GM12864 (cell line): ENCODE results near the gene LAMA4.

Experiments
- DNase-seq: peaks from one replicate; pipeline ENCODE4 v3.0.0-alpha.2; 2011; ENCODE audit warnings: low read depth
- H3K4me3 ChIP-seq: 2 replicates; pipeline ENCODE4 v1.5.1; 2011; ENCODE audit warnings: mild to moderate bottlenecking, low read depth, low read length, control low read depth
- TF ChIP-seq, protein P1 (sequence below): IDR thresholded peaks from 2 replicates; pipeline ENCODE4 v1.5.1; 2011; ENCODE audit warnings: low read depth, mild to moderate bottlenecking, moderate library complexity, low read length, control low read depth, inconsistent platforms; ENCODE audit errors: missing control alignments

Gene LAMA4

DNA sequence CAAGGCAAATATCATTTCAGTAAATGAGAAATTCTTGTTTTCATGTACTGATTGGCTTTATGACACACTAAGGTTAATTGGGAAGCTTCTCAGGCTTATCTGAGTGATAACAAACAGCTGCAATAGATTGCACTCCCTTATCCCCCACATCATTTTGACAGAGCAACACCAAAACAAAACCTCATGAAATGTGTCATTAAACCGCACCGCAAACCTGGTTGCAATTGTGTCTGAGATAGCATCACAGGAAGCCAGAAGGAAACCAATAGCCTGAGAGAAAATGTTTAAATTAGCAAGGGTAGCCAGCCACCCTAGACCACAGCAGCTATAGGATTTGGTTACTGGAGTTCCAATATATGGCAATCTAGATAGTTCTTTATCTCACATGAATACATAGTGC, 31.6 kb upstream of the LAMA4 start:
- no peak overlapping the region for H3K4me3 ChIP-seq
- DNase-seq: no peak
- TF ChIP-seq, protein P1, sequence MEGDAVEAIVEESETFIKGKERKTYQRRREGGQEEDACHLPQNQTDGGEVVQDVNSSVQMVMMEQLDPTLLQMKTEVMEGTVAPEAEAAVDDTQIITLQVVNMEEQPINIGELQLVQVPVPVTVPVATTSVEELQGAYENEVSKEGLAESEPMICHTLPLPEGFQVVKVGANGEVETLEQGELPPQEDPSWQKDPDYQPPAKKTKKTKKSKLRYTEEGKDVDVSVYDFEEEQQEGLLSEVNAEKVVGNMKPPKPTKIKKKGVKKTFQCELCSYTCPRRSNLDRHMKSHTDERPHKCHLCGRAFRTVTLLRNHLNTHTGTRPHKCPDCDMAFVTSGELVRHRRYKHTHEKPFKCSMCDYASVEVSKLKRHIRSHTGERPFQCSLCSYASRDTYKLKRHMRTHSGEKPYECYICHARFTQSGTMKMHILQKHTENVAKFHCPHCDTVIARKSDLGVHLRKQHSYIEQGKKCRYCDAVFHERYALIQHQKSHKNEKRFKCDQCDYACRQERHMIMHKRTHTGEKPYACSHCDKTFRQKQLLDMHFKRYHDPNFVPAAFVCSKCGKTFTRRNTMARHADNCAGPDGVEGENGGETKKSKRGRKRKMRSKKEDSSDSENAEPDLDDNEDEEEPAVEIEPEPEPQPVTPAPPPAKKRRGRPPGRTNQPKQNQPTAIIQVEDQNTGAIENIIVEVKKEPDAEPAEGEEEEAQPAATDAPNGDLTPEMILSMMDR: no peak

DNA sequence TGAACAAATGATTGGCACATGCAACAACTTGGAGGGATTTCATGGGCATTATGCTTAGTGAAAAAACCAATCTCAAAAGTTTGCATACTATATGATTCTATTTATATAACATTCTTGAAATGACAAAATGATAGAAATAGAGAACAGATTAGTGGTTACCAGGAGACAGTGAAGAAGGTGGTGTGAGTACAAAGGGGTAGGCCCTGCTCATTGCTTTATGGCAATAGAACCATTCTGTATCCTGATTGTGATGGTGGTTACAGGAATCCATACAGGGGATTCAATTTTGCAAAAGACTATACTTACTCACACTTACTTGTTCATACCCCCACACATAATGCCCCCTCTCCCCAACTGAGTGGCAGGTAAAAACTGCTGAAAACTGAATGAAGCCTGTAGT, 30.2 kb upstream of the LAMA4 start:
- DNase-seq: no peak
- TF ChIP-seq, protein P1: no peak

DNA sequence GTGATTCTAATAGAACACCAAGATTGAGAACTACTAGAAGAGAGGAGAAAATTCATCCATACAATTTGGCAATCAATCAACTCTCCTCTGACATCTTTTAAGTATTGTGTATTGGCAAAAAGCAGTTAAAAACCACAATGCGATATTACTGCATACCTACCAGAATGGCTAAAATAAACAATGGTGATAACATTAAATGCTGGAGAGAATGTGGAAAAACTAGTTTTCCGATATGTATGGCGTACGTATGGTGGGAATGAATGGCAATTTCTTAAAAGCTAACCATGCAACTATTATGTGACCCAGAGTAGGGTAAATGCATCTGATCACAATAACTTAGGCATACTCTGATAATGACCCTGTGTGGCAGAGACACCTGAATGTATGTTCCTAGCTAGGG, 29.3 kb upstream of the LAMA4 start:
- H3K4me3 ChIP-seq: no peak overlapping the region
- no peak for DNase-seq
- TF ChIP-seq, protein P1: no peak

More for the DNA sequence above, 30.2 kb upstream of the LAMA4 start:
- no peak overlapping the region for H3K4me3 ChIP-seq

DNA sequence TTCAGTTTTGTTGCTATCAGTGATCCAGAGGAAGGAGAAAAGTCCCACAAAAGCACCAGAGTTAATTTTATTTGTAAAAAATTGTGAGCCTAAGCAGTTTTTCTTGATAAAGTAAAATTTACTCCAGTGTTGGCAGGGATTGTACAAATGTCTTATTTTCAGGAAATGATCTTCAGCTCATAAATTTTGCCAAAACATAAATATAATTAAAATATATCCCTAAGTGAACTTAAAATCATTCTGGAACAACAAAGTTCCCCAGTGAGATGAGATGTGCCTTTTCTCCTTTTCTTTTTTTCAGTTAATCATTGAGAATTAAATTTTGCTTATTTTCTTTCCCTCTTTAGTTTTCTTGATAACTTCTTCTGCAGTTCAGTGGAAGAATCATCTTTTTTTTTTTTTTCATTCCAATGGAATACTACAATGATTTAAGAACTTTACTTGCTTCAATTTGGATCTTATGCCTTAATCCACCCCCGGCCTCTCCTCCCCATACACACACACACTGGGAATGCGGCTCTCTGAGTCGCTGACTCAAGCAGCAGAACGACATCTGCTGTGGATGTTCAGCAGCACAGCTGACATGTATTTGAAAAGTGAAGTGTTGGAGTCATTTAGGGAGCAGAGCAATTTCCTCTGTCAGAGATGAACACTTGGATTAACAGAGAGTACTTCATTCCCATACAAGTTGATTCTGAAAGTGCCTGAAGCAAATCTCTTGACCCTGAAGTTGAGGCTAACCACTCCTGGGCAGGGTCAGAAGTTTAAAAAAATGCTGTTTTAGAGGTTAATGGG, 27.7 kb upstream of the LAMA4 start:
- TF ChIP-seq, protein P1: no peak

DNA sequence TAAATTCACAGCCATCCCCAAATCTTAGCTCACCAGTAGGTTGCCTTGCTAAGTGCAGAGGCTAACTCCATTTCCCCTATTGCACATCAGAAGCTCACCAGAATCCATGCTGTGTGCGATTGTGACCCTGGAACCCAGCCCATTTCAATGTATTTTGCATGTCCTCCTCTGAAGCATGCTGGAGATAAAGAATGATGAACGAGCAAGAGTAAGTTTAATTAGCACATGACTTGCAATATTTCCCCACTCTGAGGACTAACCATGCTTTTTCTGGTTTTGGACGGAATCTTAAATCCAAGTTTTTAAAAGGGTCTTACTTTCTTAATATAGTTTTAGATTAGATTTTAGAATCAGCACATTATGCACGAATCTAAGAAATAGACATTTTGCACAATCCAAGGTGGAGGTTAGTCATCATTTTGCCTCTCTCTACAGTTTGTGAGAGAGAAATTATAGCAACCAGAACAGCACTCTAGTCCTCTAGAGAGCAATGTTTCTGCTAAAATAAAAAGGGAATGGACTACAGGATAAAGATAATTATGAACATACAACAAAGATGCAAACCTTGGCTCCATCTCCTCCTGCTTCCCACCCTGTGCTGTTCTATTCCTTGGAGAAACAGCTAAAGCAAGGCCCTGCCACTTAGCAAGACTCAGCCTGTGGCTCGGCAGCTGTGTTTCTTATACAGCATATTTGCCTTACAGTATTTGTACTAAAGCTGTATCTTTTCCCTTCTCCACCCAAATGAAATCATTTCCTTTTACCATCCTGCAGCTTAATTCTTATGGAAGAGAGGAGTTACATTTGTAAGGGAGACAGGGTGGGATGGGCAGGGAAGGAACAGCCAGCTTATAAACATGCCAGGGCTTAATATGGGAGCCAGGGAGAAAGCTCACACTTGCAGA, 24.9 kb upstream of the LAMA4 start:
- no peak for DNase-seq
- TF ChIP-seq, protein P1: no peak
- H3K4me3 ChIP-seq: no peak overlapping the region

More for the DNA sequence above, 27.7 kb upstream of the LAMA4 start:
- H3K4me3 ChIP-seq: no peak overlapping the region
- no peak for DNase-seq

DNA sequence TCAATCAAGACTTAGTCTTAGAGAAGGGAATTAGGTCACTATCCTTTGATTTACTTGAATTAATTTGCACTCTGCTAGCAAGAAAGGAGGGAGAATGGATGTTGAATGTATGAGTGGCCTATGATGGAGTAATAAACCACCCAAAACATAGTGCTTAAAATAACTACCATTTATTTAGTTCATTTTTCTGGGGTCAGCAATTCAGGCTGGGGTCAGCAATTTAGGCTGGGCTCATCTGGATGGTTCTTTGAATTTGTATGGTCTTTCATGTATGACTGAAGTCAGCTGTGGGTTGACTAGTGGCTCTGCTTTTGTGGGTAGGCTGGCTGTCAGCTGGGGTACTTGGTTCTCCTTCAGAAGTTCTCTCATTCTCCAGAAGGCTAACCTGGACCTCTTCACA, 21.0 kb upstream of the LAMA4 start:
- TF ChIP-seq, protein P1: no peak
- no peak overlapping the region for H3K4me3 ChIP-seq
- DNase-seq: no peak
